Colonic mucosa (tissue), 4 donors: ENCODE measurements around the gene PRKAG2. TPM values are rescaled to one million over a fixed set of nuclear protein-coding genes. Genes with fewer than 3 reads are reported as not detected.

Experiments
- DNase-seq: peaks from one replicate; pipeline ENCODE4 v3.0.0-alpha.2; 2020
- H3K27ac ChIP-seq: fragments of 200-600 bp; one replicate; pipeline ENCODE4 v1.8.0; 2021
- H3K27me3 ChIP-seq: fragments of 200-600 bp; one replicate; pipeline ENCODE4 v1.8.0; 2021
- H3K36me3 ChIP-seq: fragments of 200-600 bp; one replicate; pipeline ENCODE4 v1.8.0; 2021
- H3K4me1 ChIP-seq: fragments of 200-600 bp; one replicate; pipeline ENCODE4 v1.8.0; 2021; ENCODE audit warnings: mild to moderate bottlenecking
- H3K4me3 ChIP-seq: fragments of 200-600 bp; one replicate; pipeline ENCODE4 v1.8.0; 2021
- H3K9ac ChIP-seq, 2 donors: one replicate each; pipeline ENCODE4 v1.7.0; 2013; ENCODE audit warnings: control low read depth in 2 of 2, low read depth in 2 of 2, low read length in 2 of 2
- H3K9me3 ChIP-seq: fragments of 200-600 bp; one replicate; pipeline ENCODE4 v1.8.0; 2021
- CTCF ChIP-seq: fragments of 200-600 bp; IDR thresholded peaks from one replicate; pipeline ENCODE4 v1.8.0; 2022; ENCODE audit warnings: antibody characterized with exemption, mild to moderate bottlenecking
- intact Hi-C: fragments of 100-400 bp; cut with DNase I; formaldehyde crosslinking; loops from one replicate; pipeline ENCODE4 v1.14.1; 2022
- total RNA-seq, 2 donors: library from RNA; stranded (reverse); fragmentation: NEBNext Ultra II Directional in 1 of 2; extraction: Animal tissue kit (Norgen Biotek cat#: 25700) in 1 of 2; gene quantifications; one replicate each; pipeline ENCODE4 v1.2.1, GENCODE V29; 2021
- donor health status: healthy.
- donor health status: DM: no; HTN: no; CAD: no.
- donor health status: DM: no; HTN: no; CAD: no.

Gene PRKAG2
- total RNA-seq, 2 donors from 2014 or later: 36.3 to 42.0 TPM

GRCh38 chr7:151568956-151569940 is 307.7 kb downstream of the PRKAG2 start:
- intact Hi-C loops: no loop called here

GRCh38 chr7:151566897-151567320 is 310.0 kb downstream of the PRKAG2 start:
- H3K36me3 ChIP-seq: no peaks in the 10 kb centered on the region

More at GRCh38 chr7:151568956-151569940, 307.7 kb downstream of the PRKAG2 start:
- Histone ChIP-seq H3K9me3 (no peaks in the 10 kb centered on the region), H3K4me3 (no peak overlapping the region), H3K4me1 (no peaks in the 10 kb centered on the region), H3K9ac (no peak overlapping the region), H3K36me3 (no peaks in the 10 kb centered on the region), H3K27me3 (no peaks in the 10 kb centered on the region), H3K27ac (no peak overlapping the region)
- DNase-seq: no peak
- TF ChIP-seq CTCF: no peak

GRCh38 chr7:151565541-151565940 is 311.4 kb downstream of the PRKAG2 start:
- TF ChIP-seq CTCF: no peak
- Histone ChIP-seq H3K9me3 (no peaks in the 10 kb centered on the region), H3K27me3 (no peaks in the 10 kb centered on the region), H3K4me1 (no peaks in the 10 kb centered on the region), H3K36me3 (peaks cover 5% of the 10 kb centered on the region), H3K4me3 (no peak overlapping the region), H3K9ac (no peak overlapping the region), H3K27ac (no peak overlapping the region)
- intact Hi-C loops: no loop called here
- no peak for DNase-seq

More at GRCh38 chr7:151566897-151567320, 310.0 kb downstream of the PRKAG2 start:
- H3K4me3 ChIP-seq: no peak overlapping the region
- H3K27ac ChIP-seq: no peak overlapping the region
- TF ChIP-seq CTCF: no peak
- H3K9ac ChIP-seq: no peak overlapping the region
- no peaks in the 10 kb centered on the region for H3K9me3 ChIP-seq
- DNase-seq: no peak
- no peaks in the 10 kb centered on the region for H3K27me3 ChIP-seq
- H3K4me1 ChIP-seq: no peaks in the 10 kb centered on the region
- intact Hi-C loops: no loop called here

- no peak overlapping the region for H3K4me3 ChIP-seq
- no peak for DNase-seq
- no peak overlapping the region for H3K9ac ChIP-seq
- H3K27ac ChIP-seq: no peak overlapping the region
- H3K4me1 ChIP-seq: no peaks in the 10 kb centered on the region
- intact Hi-C loops: no loop called here
- peaks cover 5% of the 10 kb centered on the region for H3K36me3 ChIP-seq
- H3K9me3 ChIP-seq: no peaks in the 10 kb centered on the region
- TF ChIP-seq CTCF: no peak
- no peaks in the 10 kb centered on the region for H3K27me3 ChIP-seq
Observed at GRCh38 chr7:151560243-151560642, 316.7 kb downstream of the PRKAG2 start.

- TF ChIP-seq CTCF: no peak
- H3K9me3 ChIP-seq: no peaks in the 10 kb centered on the region
- peaks cover 5% of the 10 kb centered on the region for H3K36me3 ChIP-seq
- no peak for DNase-seq
- intact Hi-C loops: no loop called here
- no peaks in the 10 kb centered on the region for H3K4me1 ChIP-seq
- H3K27ac ChIP-seq: no peak overlapping the region
- no peak overlapping the region for H3K4me3 ChIP-seq
- H3K27me3 ChIP-seq: no peaks in the 10 kb centered on the region
- H3K9ac ChIP-seq: no peak overlapping the region
Observed at GRCh38 chr7:151559557-151560183, 317.2 kb downstream of the PRKAG2 start.
